Stimulated activated CD4-positive, alpha-beta T cell treated with anti-CD3 and anti-CD28 coated beads, TNF-alpha, amount 100 ng/mL, for 48 hours (primary cell): Measurements from ENCODE around the gene HPCAL1.

ENCODE experiments used
- DNase-seq, 3 donors: peaks; one replicate each; pipeline ENCODE4 v3.0.0-alpha.2; 2020; ENCODE audit warnings: low read depth in 3 of 3

Gene HPCAL1

GRCh38 chr2:10355471-10356438 is 53.1 kb downstream of the HPCAL1 start:
- DNase-seq: no peak

- no peak for DNase-seq
Measured at GRCh38 chr2:10356439-10356811, 53.7 kb downstream of the HPCAL1 start.

GRCh38 chr2:10357193-10358169 is 54.8 kb downstream of the HPCAL1 start:
- DNase-seq: no peak

- no peak for DNase-seq
Measured at GRCh38 chr2:10359246-10359645, 56.5 kb downstream of the HPCAL1 start.

- DNase-seq: no peak
Measured at GRCh38 chr2:10359731-10360329, 57.1 kb downstream of the HPCAL1 start.

- DNase-seq: no peak
Measured at GRCh38 chr2:10360460-10360849, 57.8 kb downstream of the HPCAL1 start.

GRCh38 chr2:10360850-10361588 is 58.3 kb downstream of the HPCAL1 start:
- DNase-seq: no peak

GRCh38 chr2:10362096-10362897 is 59.6 kb downstream of the HPCAL1 start:
- DNase-seq: no peak

- no peak for DNase-seq
Measured at GRCh38 chr2:10362898-10363454, 60.3 kb downstream of the HPCAL1 start.

- DNase-seq: no peak
Measured at GRCh38 chr2:10363861-10364610, 61.3 kb downstream of the HPCAL1 start.

- no peak for DNase-seq
Measured at GRCh38 chr2:10365412-10365811, 62.7 kb downstream of the HPCAL1 start.

- DNase-seq: no peak
Measured at GRCh38 chr2:10366601-10367270, 64.0 kb downstream of the HPCAL1 start.

- DNase-seq: no peak
Measured at GRCh38 chr2:10367472-10368439, 65.1 kb downstream of the HPCAL1 start.

GRCh38 chr2:10368491-10369231 is 66.0 kb downstream of the HPCAL1 start:
- DNase-seq: no peak

- DNase-seq: no peak
Measured at GRCh38 chr2:10369269-10370255, 66.9 kb downstream of the HPCAL1 start.

- DNase-seq: no peak
Measured at GRCh38 chr2:10370390-10370789, 67.7 kb downstream of the HPCAL1 start.
